IMR-90 (cell line): ENCODE data around the gene TGFB1. TPM values are rescaled to one million over a fixed set of nuclear protein-coding genes. Genes with fewer than 3 reads are reported as not detected.

Experiments used
- ATAC-seq: fragments of 200-7000 bp; cut with Tn5 transposase; 2 replicates; pipeline ENCODE4 v1.9.1; 2020; ENCODE audit warnings: low read depth, mild to moderate bottlenecking, moderate library complexity
- BruUV-seq: library from RNA; stranded (reverse); fragments of 400-500 nt; replicated peaks from 2 replicates; lab custom pipeline; 2021; lab: Mats Ljungman, UMichigan
- CTCF ChIA-PET: fragments of 300-600 bp; formaldehyde crosslinking; extraction: SDS; loops from one replicate; lab custom pipeline; 2021; ENCODE audit warnings: antibody characterized with exemption; lab: Yijun Ruan, JAX
- POLR2A ChIA-PET: fragments of 300-600 bp; sonication (Branson Sonifier 250); formaldehyde crosslinking; loops from one replicate; lab custom pipeline; 2022; ENCODE audit warnings: antibody characterized with exemption; ENCODE audit not compliant: unreplicated experiment; lab: Charles Lee
- DNase-seq: peaks from one replicate; pipeline ENCODE4 v3.0.0; 2013
- H2AFZ ChIP-seq: replicated peaks from 2 replicates; pipeline ENCODE3; 2013; ENCODE audit warnings: low read length, mild to moderate bottlenecking; ENCODE audit not compliant: poor library complexity
- H2AK5ac ChIP-seq: 2 replicates; pipeline ENCODE4 v1.6.1; 2013; ENCODE audit warnings: low read depth, low read length, inconsistent platforms
- H2AK9ac ChIP-seq: replicated peaks from 2 replicates; pipeline ENCODE3; 2013; ENCODE audit warnings: mild to moderate bottlenecking, low read depth, low read length, moderate library complexity; ENCODE audit not compliant: poor library complexity
- H2BK120ac ChIP-seq: 2 replicates; pipeline ENCODE4 v1.6.1; 2013; ENCODE audit warnings: low read depth, low read length, inconsistent platforms
- H2BK15ac ChIP-seq: 3 replicates; pipeline ENCODE4 v1.6.1; 2013; ENCODE audit warnings: low read depth, low read length, inconsistent platforms
- H2BK20ac ChIP-seq: 2 replicates; pipeline ENCODE4 v1.6.1; 2013; ENCODE audit warnings: low read depth, mild to moderate bottlenecking, inconsistent platforms, low read length, moderate library complexity
- H2BK5ac ChIP-seq: 2 replicates; pipeline ENCODE4 v1.6.1; 2013; ENCODE audit warnings: mild to moderate bottlenecking, low read depth, low read length, inconsistent platforms; ENCODE audit not compliant: poor library complexity, severe bottlenecking
- H3K14ac ChIP-seq: replicated peaks from 2 replicates; pipeline ENCODE4 v1.6.1; 2013; ENCODE audit warnings: low read depth, low read length, inconsistent platforms
- H3K18ac ChIP-seq: 2 replicates; pipeline ENCODE4 v1.6.1; 2013; ENCODE audit warnings: low read depth, low read length, control low read depth
- H3K23ac ChIP-seq: 2 replicates; pipeline ENCODE4 v1.6.1; 2013; ENCODE audit warnings: low read depth, low read length, inconsistent platforms
- H3K27ac ChIP-seq: 2 replicates; pipeline ENCODE4 v1.5.1; 2013; ENCODE audit warnings: mild to moderate bottlenecking, control low read depth, low read length; ENCODE audit not compliant: insufficient read depth
- H3K27me3 ChIP-seq: 2 replicates; pipeline ENCODE4 v1.6.1; 2013; ENCODE audit warnings: low read length; ENCODE audit not compliant: control insufficient read depth, insufficient read depth
- H3K36me3 ChIP-seq: 2 replicates; pipeline ENCODE4 v1.6.1; 2013; ENCODE audit warnings: low read length, mixed read lengths; ENCODE audit not compliant: control insufficient read depth, insufficient read depth
- H3K4ac ChIP-seq: 2 replicates; pipeline ENCODE4 v1.6.1; 2013; ENCODE audit warnings: low read depth, low read length, inconsistent platforms
- H3K4me1 ChIP-seq: 2 replicates; pipeline ENCODE4 v1.6.1; 2013; ENCODE audit warnings: low read length, mixed read lengths; ENCODE audit not compliant: control insufficient read depth, insufficient read depth
- H3K4me2 ChIP-seq: 2 replicates; pipeline ENCODE4 v1.6.1; 2013; ENCODE audit warnings: low read depth, mild to moderate bottlenecking, control low read depth, low read length, moderate library complexity
- H3K4me3 ChIP-seq: 2 replicates; pipeline ENCODE4 v1.5.1; 2013; ENCODE audit warnings: low read depth, mild to moderate bottlenecking, control low read depth, low read length, moderate library complexity; ENCODE audit not compliant: insufficient read depth
- H3K56ac ChIP-seq: 2 replicates; pipeline ENCODE4 v1.6.1; 2013; ENCODE audit warnings: low read length, inconsistent platforms; ENCODE audit not compliant: insufficient read depth; ENCODE audit errors: extremely low read depth
- H3K79me1 ChIP-seq, 2 experiments: 2 replicates each; pipeline ENCODE4 v1.6.1; 2013; ENCODE audit warnings: low read length in 2 of 2, inconsistent platforms in 1 of 2, low read depth in 1 of 2
- H3K9ac ChIP-seq: 2 replicates; pipeline ENCODE4 v1.6.1; 2013; ENCODE audit warnings: low read depth, low read length, control low read depth
- H3K9me1 ChIP-seq: 2 replicates; pipeline ENCODE4 v1.6.1; 2013; ENCODE audit warnings: low read length, inconsistent platforms; ENCODE audit not compliant: insufficient read depth
- H3K9me3 ChIP-seq: 2 replicates; pipeline ENCODE4 v1.6.1; 2013; ENCODE audit warnings: low read length; ENCODE audit not compliant: control insufficient read depth, insufficient read depth
- H4K20me1 ChIP-seq: 2 replicates; pipeline ENCODE4 v1.6.1; 2013; ENCODE audit warnings: low read length, inconsistent platforms; ENCODE audit not compliant: insufficient read depth
- H4K5ac ChIP-seq: 2 replicates; pipeline ENCODE4 v1.6.1; 2013; ENCODE audit warnings: mild to moderate bottlenecking, low read depth, low read length, control low read depth
- H4K8ac ChIP-seq, 2 experiments: 2 replicates each; pipeline ENCODE4 v1.6.1; 2013; ENCODE audit warnings: low read depth in 2 of 2, low read length in 2 of 2, control low read depth in 1 of 2, inconsistent platforms in 1 of 2
- H4K91ac ChIP-seq: 2 replicates; pipeline ENCODE4 v1.6.1; 2013; ENCODE audit warnings: low read depth, low read length, inconsistent platforms; ENCODE audit not compliant: insufficient read depth
- BHLHE40 ChIP-seq: fragments of 150-350 bp; IDR thresholded peaks from 2 replicates; pipeline ENCODE4 v1.6.1; 2016; ENCODE audit warnings: mild to moderate bottlenecking, low read depth, low read length
- FOS ChIP-seq: fragments of 150-350 bp; IDR thresholded peaks from 2 replicates; pipeline ENCODE4 v1.6.1; 2016; ENCODE audit warnings: low read depth, low read length
- MAZ ChIP-seq: IDR thresholded peaks from 2 replicates; pipeline ENCODE4 v1.6.1; 2012; ENCODE audit warnings: low read depth, mild to moderate bottlenecking, low read length, improper control_type of control experiment, moderate library complexity, borderline replicate concordance
- RCOR1 ChIP-seq: IDR thresholded peaks from 2 replicates; pipeline ENCODE4 v1.6.1; 2012; ENCODE audit warnings: mild to moderate bottlenecking, low read length, improper control_type of control experiment; ENCODE audit not compliant: insufficient replicate concordance
- WGBS, 2 experiments: methylation state at CpG; one replicate each; pipeline versions ENCODE4 v1.1.5 to v1.1.7; 2013; ENCODE audit warnings: missing lambda C conversion rate in 2 of 2; ENCODE audit not compliant: insufficient read length in 1 of 2; ENCODE audit errors: extremely low coverage in 2 of 2; 5-methylcytosine and 5-hydroxymethylcytosine counted together
- dilution Hi-C: fragments of 300-500 bp; cut with HindIII; formaldehyde crosslinking; loops from one replicate; pipeline ENCODE4 v1.14.3; 2018; ENCODE audit warnings: low sequenced_read_pairs; ENCODE audit not compliant: unreplicated experiment
- in situ Hi-C: fragments of 300-500 bp; cut with MboI; formaldehyde crosslinking; loops from 3 replicates; pipeline ENCODE4 v1.14.3; 2019; ENCODE audit warnings: low sequenced_read_pairs, inconsistent platforms, mixed read lengths
- intact Hi-C: fragments of 100-400 bp; cut with micrococcal nuclease; formaldehyde crosslinking; loops from 2 replicates; pipeline ENCODE4 v1.10.0; 2022
- polyA plus RNA-seq, 3 experiments: library from polyadenylated mRNA; depleted of rRNA; stranded (reverse); fragments of >200 nt; gene quantifications; 2 replicates each; pipeline ENCODE4 v1.2.3, GENCODE V29; 2012; ENCODE audit warnings: low replicate concordance in 1 of 3
- total RNA-seq: library from RNA; depleted of rRNA; stranded (reverse); fragments of >200 nt; gene quantifications from 2 replicates; pipeline ENCODE4 v1.2.3, GENCODE V29; 2012
- TF ChIP-seq, protein P1 (sequence below): fragments of 150-350 bp; IDR thresholded peaks from 2 replicates; pipeline ENCODE4 v1.6.1; 2016; ENCODE audit warnings: low read depth, mild to moderate bottlenecking, low read length, moderate library complexity, borderline replicate concordance

TGFB1 gene
- total and polyA plus RNA-seq, 2 of the 4 experiments (the other 2 are of a cell fraction) = 3.2 to 26.7 TPM

DNA sequence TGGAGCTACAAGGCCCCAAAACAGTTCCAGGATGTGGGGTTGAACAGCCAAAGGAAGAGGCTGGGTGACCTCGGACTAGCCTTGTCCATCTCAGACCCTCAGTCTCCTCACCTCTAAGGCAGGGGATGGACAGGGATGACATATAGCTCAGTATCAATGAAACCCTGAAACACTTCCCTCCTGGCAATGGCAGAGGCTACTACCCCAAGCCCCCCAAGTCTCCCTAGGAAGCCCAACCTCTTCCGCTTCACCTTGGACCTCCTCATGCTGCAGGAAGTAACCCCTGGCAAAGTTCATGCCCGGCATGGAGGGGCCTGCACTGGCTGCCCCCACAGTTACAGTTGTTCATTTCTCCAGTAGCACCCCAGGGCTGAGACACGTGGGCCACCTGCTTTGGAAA is 33.2 kb downstream of the TGFB1 start:
- H3K36me3 ChIP-seq = peaks cover 53% of the 10 kb centered on the region
- no peak overlapping the region for H3K9ac ChIP-seq
- H4K5ac ChIP-seq = no peak overlapping the region
- H3K27ac ChIP-seq = no peak overlapping the region
- peaks cover 18 to 70% of the 10 kb centered on the region in 2 experiments for H3K79me1 ChIP-seq
- ATAC-seq = no peak
- H4K91ac ChIP-seq = no peak overlapping the region
- no peak overlapping the region for H3K56ac ChIP-seq
- H2BK20ac ChIP-seq = no peak overlapping the region
- dilution Hi-C loops (no loop called here), in situ Hi-C loops (no loop called here), intact Hi-C loops (no loop called here)
- no peak overlapping the region for H4K8ac ChIP-seq
- H3K4me1 ChIP-seq = peaks cover 35% of the 10 kb centered on the region
- DNase-seq = no peak
- H4K20me1 ChIP-seq = peaks cover 61% of the 10 kb centered on the region
- CTCF ChIA-PET = no interaction called here
- H3K23ac ChIP-seq = no peak overlapping the region
- H2AK9ac ChIP-seq = peak overlapping the region; percentile 1
- H3K18ac ChIP-seq = no peak overlapping the region
- H3K4me3 ChIP-seq = no peak overlapping the region
- H2AK5ac ChIP-seq = no peak overlapping the region
- no peaks in the 10 kb centered on the region for H3K9me3 ChIP-seq
- H2BK5ac ChIP-seq = no peak overlapping the region
- POLR2A ChIA-PET = no interaction called here
- no peak overlapping the region for H3K14ac ChIP-seq
- 100% methylated on average over 1 of the region's 4 CpGs; no CpG with 5 or more reads in 1 of the 2 experiments for WGBS, 2 experiments
- H2AFZ ChIP-seq = no peak overlapping the region
- H2BK120ac ChIP-seq = no peak overlapping the region
- H3K4ac ChIP-seq = no peak overlapping the region; the same call in 1 of the 2 replicates
- BruUV-seq = no TSS peak
- TF ChIP-seq, protein P1, sequence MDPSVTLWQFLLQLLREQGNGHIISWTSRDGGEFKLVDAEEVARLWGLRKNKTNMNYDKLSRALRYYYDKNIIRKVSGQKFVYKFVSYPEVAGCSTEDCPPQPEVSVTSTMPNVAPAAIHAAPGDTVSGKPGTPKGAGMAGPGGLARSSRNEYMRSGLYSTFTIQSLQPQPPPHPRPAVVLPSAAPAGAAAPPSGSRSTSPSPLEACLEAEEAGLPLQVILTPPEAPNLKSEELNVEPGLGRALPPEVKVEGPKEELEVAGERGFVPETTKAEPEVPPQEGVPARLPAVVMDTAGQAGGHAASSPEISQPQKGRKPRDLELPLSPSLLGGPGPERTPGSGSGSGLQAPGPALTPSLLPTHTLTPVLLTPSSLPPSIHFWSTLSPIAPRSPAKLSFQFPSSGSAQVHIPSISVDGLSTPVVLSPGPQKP = no peak
- TF ChIP-seq BHLHE40 (no peak), FOS (no peak), RCOR1 (no peak), MAZ (no peak)
- no peaks in the 10 kb centered on the region for H3K27me3 ChIP-seq
- H3K4me2 ChIP-seq = no peak overlapping the region
- H2BK15ac ChIP-seq = no peak overlapping the region
- peaks cover 23% of the 10 kb centered on the region for H3K9me1 ChIP-seq
